Esophagus muscularis mucosa (tissue), 4 donors: ENCODE data around the gene SRR. TPM values are rescaled to one million over a fixed set of nuclear protein-coding genes. Genes with fewer than 3 reads are reported as not detected.

Source experiments
- DNase-seq: peaks from one replicate; pipeline ENCODE4 v3.0.0-alpha.2; 2017; ENCODE audit errors: extremely low spot score
- H3K27ac ChIP-seq, 4 donors: fragments of 200-600 bp; sonication (generic); replicated peaks in 1 of 4; 1 replicate in 3 of 4; 2 replicates in 1 of 4; pipeline ENCODE4 v1.5.1; 2016 to 2019; ENCODE audit warnings: mild to moderate bottlenecking in 1 of 4
- H3K27me3 ChIP-seq, 4 donors: fragments of 200-600 bp; sonication (generic); one replicate each; pipeline versions ENCODE4 v1.5.1 to v1.6.0; 2016 to 2019
- H3K36me3 ChIP-seq, 4 donors: fragments of 200-600 bp; sonication (generic); one replicate each; pipeline ENCODE4 v1.5.1; 2016 to 2019
- H3K4me1 ChIP-seq, 4 donors: fragments of 200-600 bp; sonication (generic); one replicate each; pipeline ENCODE4 v1.5.1; 2016 to 2019
- H3K4me3 ChIP-seq, 4 donors: fragments of 200-600 bp; sonication (generic); 1 replicate in 2 of 4; 2 replicates in 2 of 4; pipeline ENCODE4 v1.5.1; 2016 to 2019; ENCODE audit warnings: mild to moderate bottlenecking in 4 of 4, moderate library complexity in 1 of 4
- H3K9me3 ChIP-seq, 4 donors: fragments of 200-600 bp; sonication (generic); 1 replicate in 3 of 4; 2 replicates in 1 of 4; pipeline ENCODE4 v1.5.1; 2016 to 2019
- CTCF ChIP-seq, 3 experiments: fragments of 200-600 bp in 2 of 3; fragments of 450-650 bp in 1 of 3; sonication (generic) in 2 of 3; IDR thresholded peaks; one replicate each; pipeline ENCODE4 v1.5.1; 2017 to 2019; ENCODE audit warnings: antibody characterized with exemption in 3 of 3, mild to moderate bottlenecking in 2 of 3, moderate library complexity in 1 of 3
- EP300 ChIP-seq: sonication (generic); formaldehyde crosslinking; IDR thresholded peaks from one replicate; pipeline ENCODE4 v1.6.1; 2017; ENCODE audit warnings: antibody characterized with exemption
- POLR2A ChIP-seq: fragments of 450-650 bp; IDR thresholded peaks from one replicate; pipeline ENCODE4 v1.6.1; 2017; ENCODE audit warnings: antibody characterized with exemption, moderate library complexity, mild to moderate bottlenecking, low read depth
- POLR2AphosphoS5 ChIP-seq, 2 donors: sonication (generic); formaldehyde crosslinking; IDR thresholded peaks; one replicate each; pipeline ENCODE4 v1.6.1; 2017; ENCODE audit warnings: antibody characterized with exemption in 2 of 2
- WGBS: methylation state at CpG from one replicate; pipeline ENCODE4 v1.1.5; 2018; 5-methylcytosine and 5-hydroxymethylcytosine counted together
- intact Hi-C: fragments of 100-400 bp; cut with DNase I; formaldehyde crosslinking; loops from one replicate; pipeline ENCODE4 v1.15.1; 2023
- total RNA-seq, 4 donors: library from RNA; depleted of rRNA; stranded (reverse); fragments of >200 nt; gene quantifications; one replicate each; pipeline versions ENCODE4 v1.1.0 to v1.2.1, GENCODE V29; 2016

Gene SRR
- total RNA-seq, 4 donors from 2014 or later, result 14.4 to 19.6 (median 15.5) TPM

- Histone ChIP-seq H3K4me3 (no peak overlapping the region), H3K9me3 (no peaks in the 10 kb centered on the region), H3K4me1 (peaks cover 33 to 54% (median 43%) of the 10 kb centered on the region in 4 donors), H3K36me3 (peaks cover 0 to 79% (median 69%) of the 10 kb centered on the region in 4 donors), H3K27ac (peak overlapping the region in 1 of 4 donors; percentile 33), H3K27me3 (no peaks in the 10 kb centered on the region)
- 79% methylated on average over 18 of the region's 26 CpGs for WGBS
- TF ChIP-seq POLR2A, result no peak
- peak in 1 of 3 experiments; percentile 28 for TF ChIP-seq CTCF (IDR thresholded peaks at IDR 0.05)
- intact Hi-C loops, result no loop called here
- no peak for DNase-seq
Measured at GRCh38 chr17:2366747-2367494, 63.2 kb downstream of the SRR start.

- Histone ChIP-seq H3K4me1 (peaks cover 33 to 49% (median 40%) of the 10 kb centered on the region in 4 donors), H3K9me3 (no peaks in the 10 kb centered on the region), H3K4me3 (no peak overlapping the region), H3K27me3 (no peaks in the 10 kb centered on the region), H3K27ac (peak overlapping the region in 3 of 4 donors; percentile 4 to 47 (median 39)), H3K36me3 (peaks cover 7 to 79% (median 72%) of the 10 kb centered on the region in 4 donors)
- 82% methylated on average over 8 of the region's 8 CpGs for WGBS
- intact Hi-C loops, result no loop called here
- no peak for DNase-seq
- TF ChIP-seq EP300 (no peak), CTCF (IDR thresholded peaks at IDR 0.05) (no peak), POLR2AphosphoS5 (IDR thresholded peaks at IDR 0.05) (no peak), POLR2A (no peak)
Measured at GRCh38 chr17:2368359-2368758, 64.6 kb downstream of the SRR start.

GRCh38 chr17:2369039-2369438 lies 65.3 kb downstream of the SRR start:
- H3K36me3 ChIP-seq, result peaks cover 7 to 79% (median 71%) of the 10 kb centered on the region in 4 donors
- peaks cover 26 to 42% (median 33%) of the 10 kb centered on the region in 4 donors for H3K4me1 ChIP-seq
- no peak overlapping the region for H3K4me3 ChIP-seq
- DNase-seq, result no peak
- intact Hi-C loops, result no loop called here
- WGBS, result 57% methylated on average over 5 of the region's 5 CpGs
- no peaks in the 10 kb centered on the region for H3K27me3 ChIP-seq
- no peak for TF ChIP-seq EP300
- no peak for TF ChIP-seq POLR2A
- TF ChIP-seq POLR2AphosphoS5 (IDR thresholded peaks at IDR 0.05), result peak; percentile 14 to 23
- TF ChIP-seq CTCF (IDR thresholded peaks at IDR 0.05), result no peak
- peak overlapping the region in 3 of 4 donors; percentile 4 to 53 (median 39) for H3K27ac ChIP-seq
- H3K9me3 ChIP-seq, result no peaks in the 10 kb centered on the region

- intact Hi-C loops, result no loop called here
- 62% methylated on average over 19 of the region's 20 CpGs for WGBS
- Histone ChIP-seq H3K27me3 (no peaks in the 10 kb centered on the region), H3K4me3 (no peak overlapping the region), H3K36me3 (peaks cover 7 to 78% (median 68%) of the 10 kb centered on the region in 4 donors), H3K4me1 (peaks cover 19 to 36% (median 27%) of the 10 kb centered on the region in 4 donors), H3K9me3 (no peaks in the 10 kb centered on the region), H3K27ac (peak overlapping the region in 3 of 4 donors; percentile 12 to 53 (median 40))
- TF ChIP-seq CTCF (IDR thresholded peaks at IDR 0.05) (no peak), POLR2AphosphoS5 (IDR thresholded peaks at IDR 0.05) (peak in 1 of 2 donors; percentile 1)
- no peak for DNase-seq
Measured at GRCh38 chr17:2369551-2370210, 65.9 kb downstream of the SRR start.
